ENCODE results near the gene OFD1. TPM values are rescaled to one million over a fixed set of nuclear protein-coding genes. Genes with fewer than 3 reads are reported as not detected.
A peak's percentile ranks its signal among the peaks of the same experiment; 100 is the strongest.

OFD1 gene
- total RNA-seq, 4 donors from 2014 or later, result 12.7 to 26.1 (median 20.6) TPM

- Histone ChIP-seq H3K27me3 (no peaks in the 10 kb centered on the region), H3K4me1 (peaks cover 0 to 31% (median 9%) of the 10 kb centered on the region in 3 donors), H3K4me3 (no peak overlapping the region), H3K36me3 (no peaks in the 10 kb centered on the region), H3K9me3 (no peaks in the 10 kb centered on the region), H3K27ac (peak overlapping the region in 1 of 4 donors; percentile 94)
- WGBS, 2 donors, result 58 to 75% methylated on average over 6 to 7 of the region's 7 CpGs
- TF ChIP-seq POLR2A (IDR thresholded peaks at IDR 0.05), result no peak
- no peak for TF ChIP-seq CTCF (IDR thresholded peaks at IDR 0.05)
- intact Hi-C loops (cut with DNase I), result no loop called here
- DNase-seq, result no peak
Measured at GRCh38 chrX:13732246-13733067, 2.1 kb upstream of the OFD1 start.

GRCh38 chrX:13733506-13733905, 1.0 kb upstream of the OFD1 start:
- H3K4me1 ChIP-seq, result peaks cover 0 to 31% (median 9%) of the 10 kb centered on the region in 3 donors
- WGBS, 2 donors, result 11 to 25% methylated on average over 4 of the region's 4 CpGs
- H3K27ac ChIP-seq, result peak overlapping the region; percentile 90 to 97 (median 93)
- TF ChIP-seq CTCF (IDR thresholded peaks at IDR 0.05), result no peak
- H3K9me3 ChIP-seq, result no peaks in the 10 kb centered on the region
- DNase-seq, result no peak
- H3K36me3 ChIP-seq, result no peaks in the 10 kb centered on the region
- peak overlapping the region; percentile 71 to 89 (median 76) for H3K4me3 ChIP-seq
- intact Hi-C loops (cut with DNase I), result no loop called here
- no peaks in the 10 kb centered on the region for H3K27me3 ChIP-seq

- no peaks in the 10 kb centered on the region for H3K9me3 ChIP-seq
- no peak for TF ChIP-seq CTCF (IDR thresholded peaks at IDR 0.05)
- TF ChIP-seq POLR2A (IDR thresholded peaks at IDR 0.05), result no peak
- 75 to 76% methylated on average over 6 of the region's 6 CpGs for WGBS, 2 donors
- no peak overlapping the region for H3K4me3 ChIP-seq
- H3K27ac ChIP-seq, result no peak overlapping the region
- intact Hi-C loops (cut with DNase I), result loop anchor here (5.0 kb wide), 1 partner anchor 84 kb away; no protein-coding TSS in a partner anchor
- peaks cover 0 to 48% (median 0%) of the 10 kb centered on the region in 3 donors for H3K36me3 ChIP-seq
- peaks cover 0 to 5% (median 0%) of the 10 kb centered on the region in 3 donors for H3K4me1 ChIP-seq
- DNase-seq, result no peak
- no peaks in the 10 kb centered on the region for H3K27me3 ChIP-seq
Measured at GRCh38 chrX:13741695-13742094, 7.1 kb downstream of the OFD1 start.

- Histone ChIP-seq H3K27me3 (no peaks in the 10 kb centered on the region), H3K9me3 (no peaks in the 10 kb centered on the region), H3K4me1 (no peaks in the 10 kb centered on the region), H3K4me3 (no peak overlapping the region), H3K36me3 (peaks cover 0 to 57% (median 0%) of the 10 kb centered on the region in 3 donors), H3K27ac (peak overlapping the region in 1 of 4 donors; percentile 29)
- intact Hi-C loops (cut with DNase I), result loop anchor here (5.0 kb wide), 1 partner anchor 85 kb away; no protein-coding TSS in a partner anchor
- 71 to 72% methylated on average over 8 to 9 of the region's 13 CpGs for WGBS, 2 donors
- no peak for DNase-seq
- TF ChIP-seq CTCF (IDR thresholded peaks at IDR 0.05) (no peak), POLR2A (IDR thresholded peaks at IDR 0.05) (no peak)
Measured at GRCh38 chrX:13742397-13743176, 8.0 kb downstream of the OFD1 start.

GRCh38 chrX:13747836-13748235, 13.3 kb downstream of the OFD1 start:
- no peak for TF ChIP-seq POLR2A (IDR thresholded peaks at IDR 0.05)
- TF ChIP-seq CTCF (IDR thresholded peaks at IDR 0.05), result peak in 5 of 6 experiments; percentile 9 to 40 (median 32)
- Histone ChIP-seq H3K27ac (no peak overlapping the region), H3K4me3 (no peak overlapping the region), H3K36me3 (peaks cover 0 to 61% (median 5%) of the 10 kb centered on the region in 3 donors), H3K4me1 (no peaks in the 10 kb centered on the region), H3K9me3 (no peaks in the 10 kb centered on the region), H3K27me3 (no peaks in the 10 kb centered on the region)
- intact Hi-C loops (cut with DNase I), result no loop called here
- no peak for DNase-seq
- 36 to 40% methylated on average over 1 to 2 of the region's 2 CpGs for WGBS, 2 donors

Measured in esophagus squamous epithelium (tissue), 5 donors.